SK-N-MC (cell line): ENCODE results near the gene MND1.
A peak's percentile ranks its signal among the peaks of the same experiment; 100 is the strongest.

ENCODE experiments used
- DNase-seq: peaks from one replicate; pipeline ENCODE4 v3.0.0-alpha.2; 2011; ENCODE audit warnings: low read depth, low spot score
- H3K27ac ChIP-seq: fragments of 200-600 bp; sonication (generic); 2 replicates; pipeline ENCODE4 v1.5.1; 2016; ENCODE audit warnings: mixed run types
- H3K36me3 ChIP-seq: fragments of 200-600 bp; sonication (generic); 2 replicates; pipeline ENCODE4 v1.6.1; 2017; ENCODE audit warnings: antibody characterized with exemption, low read length, mixed read lengths; ENCODE audit not compliant: insufficient read depth
- H3K4me3 ChIP-seq: fragments of 200-600 bp; sonication (generic); 2 replicates; pipeline ENCODE4 v1.5.1; 2016
- H3K9ac ChIP-seq: fragments of 200-600 bp; sonication (generic); 2 replicates; pipeline ENCODE4 v1.8.0; 2017; ENCODE audit warnings: mixed run types, mixed read lengths; ENCODE audit not compliant: insufficient read length
- H3K9me3 ChIP-seq: fragments of 200-600 bp; sonication (generic); 2 replicates; pipeline ENCODE4 v1.6.1; 2017; ENCODE audit warnings: low read depth, mild to moderate bottlenecking, antibody characterized with exemption, low read length, moderate library complexity, mixed read lengths
- EZH2 ChIP-seq: fragments of 200-600 bp; sonication (generic); IDR thresholded peaks from one replicate; pipeline ENCODE4 v1.6.1; 2017; ENCODE audit warnings: antibody characterized with exemption
- FOXP2 ChIP-seq: optimal IDR thresholded peaks from 2 replicates; pipeline ENCODE3; 2011; ENCODE audit warnings: mild to moderate bottlenecking, moderate library complexity; ENCODE audit not compliant: insufficient read depth; ENCODE audit errors: extremely low read length, control extremely low read depth
- POLR2AphosphoS5 ChIP-seq: IDR thresholded peaks from 2 replicates; pipeline ENCODE4 v1.6.1; 2012; ENCODE audit warnings: mild to moderate bottlenecking, low read depth, low read length, borderline replicate concordance

Gene MND1

GRCh38 chr4:153342751-153343552, 1.5 kb upstream of the MND1 start:
- Histone ChIP-seq H3K9ac (no peak overlapping the region), H3K4me3 (no peak overlapping the region), H3K27ac (peak overlapping the region; percentile 75)

GRCh38 chr4:153345012-153345981, 809 bp downstream of the MND1 start:
- peak overlapping the region; percentile 90 for H3K9ac ChIP-seq
- no peaks in the 10 kb centered on the region for H3K9me3 ChIP-seq
- H3K27ac ChIP-seq: peak overlapping the region; percentile 76
- peak; percentile 32 for DNase-seq
- peaks cover 2% of the 10 kb centered on the region; the same call in 1 of the 2 replicates for H3K36me3 ChIP-seq
- TF ChIP-seq EZH2 (no peak), POLR2AphosphoS5 (peak; percentile 18; the same call in 1 of the 2 replicates)
- H3K4me3 ChIP-seq: peak overlapping the region; percentile 97

More at GRCh38 chr4:153342751-153343552, 1.5 kb upstream of the MND1 start:
- DNase-seq: no peak
- H3K9me3 ChIP-seq: no peaks in the 10 kb centered on the region
- TF ChIP-seq POLR2AphosphoS5: no peak
- TF ChIP-seq EZH2: no peak
- no peak for TF ChIP-seq FOXP2
- no peaks in the 10 kb centered on the region for H3K36me3 ChIP-seq

- DNase-seq: no peak
- TF ChIP-seq EZH2 (no peak), POLR2AphosphoS5 (no peak), FOXP2 (no peak)
- peak overlapping the region; percentile 90 for H3K9ac ChIP-seq
- H3K36me3 ChIP-seq: peaks cover 10% of the 10 kb centered on the region; the same call in 1 of the 2 replicates
- no peaks in the 10 kb centered on the region for H3K9me3 ChIP-seq
- H3K27ac ChIP-seq: no peak overlapping the region
- H3K4me3 ChIP-seq: peak overlapping the region; percentile 97
Observed at GRCh38 chr4:153346031-153346430, 1.5 kb downstream of the MND1 start.

GRCh38 chr4:153346563-153346962, 2.1 kb downstream of the MND1 start:
- TF ChIP-seq FOXP2 (no peak), POLR2AphosphoS5 (no peak), EZH2 (no peak)
- Histone ChIP-seq H3K4me3 (peak overlapping the region; percentile 97), H3K9ac (no peak overlapping the region), H3K36me3 (peaks cover 15% of the 10 kb centered on the region), H3K9me3 (no peaks in the 10 kb centered on the region), H3K27ac (no peak overlapping the region)
- DNase-seq: no peak

GRCh38 chr4:153347117-153347516, 2.6 kb downstream of the MND1 start:
- peak overlapping the region; percentile 97; the same call in 1 of the 2 replicates for H3K4me3 ChIP-seq
- TF ChIP-seq EZH2 (no peak), FOXP2 (no peak), POLR2AphosphoS5 (no peak)
- peaks cover 20% of the 10 kb centered on the region for H3K36me3 ChIP-seq
- no peaks in the 10 kb centered on the region for H3K9me3 ChIP-seq
- no peak overlapping the region for H3K9ac ChIP-seq
- H3K27ac ChIP-seq: no peak overlapping the region
- no peak for DNase-seq

- DNase-seq: no peak
- TF ChIP-seq POLR2AphosphoS5 (no peak), FOXP2 (no peak), EZH2 (no peak)
- H3K9ac ChIP-seq: no peak overlapping the region
- no peak overlapping the region for H3K4me3 ChIP-seq
- H3K27ac ChIP-seq: no peak overlapping the region
- H3K36me3 ChIP-seq: peaks cover 21% of the 10 kb centered on the region
- H3K9me3 ChIP-seq: no peaks in the 10 kb centered on the region
Observed at GRCh38 chr4:153348006-153348405, 3.5 kb downstream of the MND1 start.

GRCh38 chr4:153349206-153349805, 4.8 kb downstream of the MND1 start:
- TF ChIP-seq POLR2AphosphoS5: no peak
- no peak for TF ChIP-seq FOXP2
- no peak for TF ChIP-seq EZH2
- DNase-seq: no peak
- peaks cover 21% of the 10 kb centered on the region for H3K36me3 ChIP-seq
- H3K9me3 ChIP-seq: no peaks in the 10 kb centered on the region
- H3K27ac ChIP-seq: no peak overlapping the region
- no peak overlapping the region for H3K4me3 ChIP-seq
- no peak overlapping the region for H3K9ac ChIP-seq

GRCh38 chr4:153362184-153362583, 17.7 kb downstream of the MND1 start:
- TF ChIP-seq EZH2 (no peak), FOXP2 (no peak), POLR2AphosphoS5 (no peak)
- H3K27ac ChIP-seq: peak overlapping the region; percentile 59
- H3K36me3 ChIP-seq: peaks cover 50% of the 10 kb centered on the region
- no peaks in the 10 kb centered on the region for H3K9me3 ChIP-seq
- H3K4me3 ChIP-seq: no peak overlapping the region
- no peak overlapping the region for H3K9ac ChIP-seq
- DNase-seq: no peak
